ENCODE measurements around the gene LRRC9.

GRCh38 chr14:59981564-59981963 lies 61.6 kb downstream of the LRRC9 start:
- TF ChIP-seq YY1 (IDR thresholded peaks at IDR 0.05; ENCODE audit: low read depth) = no peak
- TF ChIP-seq EP300 (IDR thresholded peaks at IDR 0.05; ENCODE audit: borderline replicate concordance) = no peak
- no peak for TF ChIP-seq MAX (IDR thresholded peaks at IDR 0.05)
- TF ChIP-seq REST (IDR thresholded peaks at IDR 0.05; ENCODE audit: low read depth) = no peak
- TF ChIP-seq CREB1 (IDR thresholded peaks at IDR 0.05; ENCODE audit: low read depth) = no peak
- TF ChIP-seq TAF1 (IDR thresholded peaks at IDR 0.05; ENCODE audit: low read depth) = no peak
- TF ChIP-seq TEAD4 (IDR thresholded peaks at IDR 0.05) = no peak
- no peak for TF ChIP-seq RAD21 (IDR thresholded peaks at IDR 0.05; ENCODE audit: low read depth)
- no peak for TF ChIP-seq FOXM1 (IDR thresholded peaks at IDR 0.05; ENCODE audit: borderline replicate concordance, low read depth)
- TF ChIP-seq NFIC (IDR thresholded peaks at IDR 0.05) = no peak
- TF ChIP-seq EGR1 (IDR thresholded peaks at IDR 0.05) = no peak
- TF ChIP-seq TCF12 (IDR thresholded peaks at IDR 0.05; ENCODE audit: low read depth) = no peak
- no peak for TF ChIP-seq USF1 (IDR thresholded peaks at IDR 0.05)
